Subcutaneous abdominal adipose tissue (tissue), 5 donors: ENCODE results near the gene PEX11G.
"Not testable (repeated sequence)": the region's sequence is repeated elsewhere in the genome, so short reads cannot be mapped to it uniquely, and the experiment has no call there.

Experiments used
- H3K27ac ChIP-seq: one replicate; pipeline ENCODE4 v1.7.0; 2013; ENCODE audit warnings: low read depth, mild to moderate bottlenecking, inconsistent platforms, low read length, moderate library complexity
- H3K27me3 ChIP-seq, 5 donors: one replicate each; pipeline ENCODE4 v1.7.0; 2013; ENCODE audit warnings: low read length in 5 of 5, inconsistent platforms in 1 of 5; ENCODE audit not compliant: control insufficient read depth in 5 of 5, insufficient read depth in 4 of 5
- H3K36me3 ChIP-seq, 5 donors: one replicate each; pipeline ENCODE4 v1.7.0; 2013; ENCODE audit warnings: low read length in 5 of 5; ENCODE audit not compliant: control insufficient read depth in 5 of 5, insufficient read depth in 5 of 5
- H3K4me1 ChIP-seq, 5 donors: one replicate each; pipeline ENCODE4 v1.7.0; 2013; ENCODE audit warnings: low read length in 5 of 5, mild to moderate bottlenecking in 3 of 5, moderate library complexity in 1 of 5; ENCODE audit not compliant: control insufficient read depth in 5 of 5, insufficient read depth in 5 of 5
- H3K4me3 ChIP-seq, 5 donors: one replicate each; pipeline ENCODE4 v1.7.0; 2013; ENCODE audit warnings: low read length in 5 of 5, low read depth in 1 of 5
- H3K9ac ChIP-seq, 5 donors: one replicate each; pipeline ENCODE4 v1.7.0; 2013; ENCODE audit warnings: low read length in 5 of 5, mild to moderate bottlenecking in 4 of 5, moderate library complexity in 3 of 5
- H3K9me3 ChIP-seq, 5 donors: one replicate each; pipeline ENCODE4 v1.7.0; 2013; ENCODE audit warnings: low read length in 5 of 5; ENCODE audit not compliant: control insufficient read depth in 5 of 5
- donor health status: healthy.
- donor health status: healthy.
- donor health status: healthy.
- donor health status: healthy.
- donor health status: healthy.

Gene PEX11G

DNA sequence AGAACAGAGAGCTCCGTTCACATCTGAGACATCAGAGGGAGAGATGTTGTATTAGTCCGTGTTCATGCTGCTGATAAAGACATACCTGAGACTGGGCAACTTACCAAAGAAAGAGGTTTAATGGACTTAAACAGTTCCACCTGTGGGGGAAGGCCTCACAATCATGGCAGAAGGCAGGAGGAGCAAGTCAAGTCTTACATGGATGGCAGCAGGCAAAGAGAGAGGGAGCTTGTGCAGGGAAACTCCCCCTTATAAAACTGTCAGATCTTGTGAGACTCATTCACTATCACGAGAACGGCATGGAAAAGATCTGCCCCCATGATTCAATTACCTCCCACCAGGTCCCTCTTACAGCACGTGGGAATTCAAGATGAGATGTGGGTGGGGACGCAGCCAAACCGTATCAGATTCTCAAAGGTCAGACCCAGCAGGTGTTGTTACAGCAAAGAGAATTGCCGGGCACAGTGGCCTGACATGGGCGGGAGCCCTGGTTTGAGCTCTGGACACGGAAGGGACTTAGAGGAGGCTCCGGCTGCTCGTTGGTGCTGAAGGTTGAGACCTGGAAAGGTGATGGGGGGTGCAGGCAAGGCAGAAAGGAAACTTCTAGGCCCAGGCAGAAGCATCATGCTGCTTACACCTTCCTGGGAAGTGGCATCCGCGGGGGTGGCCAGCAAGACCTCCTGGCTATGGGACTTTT lies 33.1 kb downstream of the PEX11G start:
- Histone ChIP-seq H3K27me3 (no peaks in the 10 kb centered on the region), H3K36me3 (peaks cover 0 to 75% (median 66%) of the 10 kb centered on the region in 5 donors), H3K9me3 (peaks cover 0 to 2% (median 1%) of the 10 kb centered on the region in 5 donors), H3K4me3 (no peak overlapping the region), H3K4me1 (no peaks in the 10 kb centered on the region), H3K27ac (no peak overlapping the region), H3K9ac (no peak overlapping the region)

DNA sequence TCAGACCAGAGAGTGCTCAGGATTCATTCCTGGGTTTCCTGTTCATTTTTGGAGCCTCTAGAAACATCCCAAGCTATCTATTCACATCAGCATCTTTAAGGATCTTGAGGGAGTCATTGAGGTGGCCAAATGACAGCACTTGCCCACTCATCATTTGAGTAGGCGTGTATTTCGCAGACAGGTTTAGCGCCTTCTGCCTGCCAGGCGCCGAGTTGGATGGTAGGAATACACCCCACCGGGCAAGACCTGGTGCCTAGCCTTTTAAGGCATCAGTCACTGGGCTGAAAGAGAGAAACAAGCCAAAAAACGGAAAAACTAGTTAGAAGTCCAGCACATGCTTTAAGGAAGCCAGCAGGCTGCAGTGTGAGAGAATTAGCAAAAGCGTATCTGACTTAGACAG lies 33.8 kb downstream of the PEX11G start:
- H3K9ac ChIP-seq, result no peak overlapping the region
- no peak overlapping the region for H3K4me3 ChIP-seq
- no peaks in the 10 kb centered on the region for H3K27me3 ChIP-seq
- H3K36me3 ChIP-seq, result peaks cover 6 to 74% (median 67%) of the 10 kb centered on the region in 5 donors
- H3K9me3 ChIP-seq, result peaks cover 0 to 9% (median 8%) of the 10 kb centered on the region in 5 donors
- H3K4me1 ChIP-seq, result no peaks in the 10 kb centered on the region
- H3K27ac ChIP-seq, result no peak overlapping the region

DNA sequence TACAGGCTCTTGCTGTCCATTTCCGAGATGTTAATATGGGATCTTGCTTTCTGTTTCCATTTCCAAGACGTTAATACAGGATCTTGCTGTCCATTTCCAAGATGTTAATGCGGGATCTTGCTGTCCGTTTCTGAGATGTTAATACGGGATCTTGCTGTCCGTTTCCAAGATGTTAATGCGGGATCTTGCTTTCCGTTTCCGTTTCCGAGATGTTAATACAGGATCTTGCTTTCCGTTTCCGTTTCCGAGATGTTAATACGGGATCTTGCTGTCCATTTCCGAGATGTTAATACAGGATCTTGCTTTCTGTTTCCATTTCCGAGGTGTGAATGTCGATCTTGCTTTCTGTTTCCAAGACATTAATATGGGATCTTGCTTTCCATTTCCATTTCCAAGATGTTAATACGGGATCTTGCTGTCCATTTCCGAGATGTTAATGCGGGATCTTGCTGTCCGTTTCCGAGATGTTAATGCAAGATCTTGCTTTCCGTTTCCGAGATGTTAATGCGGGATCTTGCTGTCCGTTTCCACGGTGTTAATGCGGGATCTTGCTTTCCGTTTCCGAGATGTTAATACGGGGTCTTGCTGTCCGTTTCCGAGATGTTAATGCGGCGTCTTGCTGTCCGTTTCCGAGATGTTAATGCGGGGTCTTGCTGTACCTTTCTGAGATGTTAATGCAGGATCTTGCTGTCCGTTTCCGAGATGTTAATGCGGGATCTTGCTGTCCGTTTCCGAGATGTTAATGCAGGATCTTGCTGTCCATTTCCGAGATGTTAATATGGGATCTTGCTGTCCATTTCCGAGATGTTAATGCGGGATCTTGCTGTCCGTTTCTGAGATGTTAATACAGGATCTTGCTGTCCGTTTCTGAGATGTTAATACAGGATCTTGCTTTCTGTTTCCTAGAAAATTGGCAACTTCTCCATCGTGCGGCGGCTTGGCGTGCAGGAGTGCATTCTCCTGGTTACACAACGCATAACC lies 38.3 kb downstream of the PEX11G start:
- no peak overlapping the region for H3K27ac ChIP-seq
- peaks cover 6 to 74% (median 62%) of the 10 kb centered on the region in 5 donors for H3K36me3 ChIP-seq
- H3K27me3 ChIP-seq, result no peaks in the 10 kb centered on the region
- H3K9me3 ChIP-seq, result peaks cover 0 to 11% (median 8%) of the 10 kb centered on the region in 5 donors
- no peak overlapping the region for H3K4me3 ChIP-seq
- H3K9ac ChIP-seq, result no peak overlapping the region
- no peaks in the 10 kb centered on the region for H3K4me1 ChIP-seq

DNA sequence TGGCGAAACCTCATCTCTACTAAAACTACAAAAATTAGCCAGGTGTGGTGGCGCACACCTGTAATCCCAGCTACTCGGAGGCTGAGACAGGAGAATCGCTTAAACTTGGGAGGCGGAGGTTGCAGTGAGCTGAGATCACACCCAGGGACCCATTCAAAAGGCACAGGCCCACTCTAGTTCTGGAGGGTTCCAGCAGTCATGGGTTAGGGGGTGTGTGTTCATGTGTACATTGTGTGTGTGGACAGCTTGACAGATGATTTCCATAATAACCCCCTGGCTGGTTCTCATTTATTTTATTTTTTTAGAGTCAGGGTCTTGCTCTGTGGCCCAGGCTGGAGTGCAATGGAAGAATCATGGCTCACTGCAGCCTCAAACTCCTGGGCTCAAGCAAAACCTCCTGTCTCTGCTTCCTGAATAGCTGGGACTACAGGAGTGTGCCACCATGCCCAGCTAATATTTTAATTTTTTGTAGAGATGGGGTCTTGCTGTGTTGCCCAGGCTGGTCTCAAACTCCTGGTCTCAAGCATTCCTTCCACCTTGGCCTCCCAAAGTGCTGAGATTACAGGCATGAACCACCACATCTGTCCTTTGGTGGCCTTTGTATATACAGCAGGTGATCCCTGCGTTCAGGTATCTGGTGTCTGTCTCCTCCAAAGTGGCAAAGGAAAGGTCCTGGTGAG lies 39.3 kb downstream of the PEX11G start:
- peaks cover 6 to 76% (median 64%) of the 10 kb centered on the region in 5 donors for H3K36me3 ChIP-seq

DNA sequence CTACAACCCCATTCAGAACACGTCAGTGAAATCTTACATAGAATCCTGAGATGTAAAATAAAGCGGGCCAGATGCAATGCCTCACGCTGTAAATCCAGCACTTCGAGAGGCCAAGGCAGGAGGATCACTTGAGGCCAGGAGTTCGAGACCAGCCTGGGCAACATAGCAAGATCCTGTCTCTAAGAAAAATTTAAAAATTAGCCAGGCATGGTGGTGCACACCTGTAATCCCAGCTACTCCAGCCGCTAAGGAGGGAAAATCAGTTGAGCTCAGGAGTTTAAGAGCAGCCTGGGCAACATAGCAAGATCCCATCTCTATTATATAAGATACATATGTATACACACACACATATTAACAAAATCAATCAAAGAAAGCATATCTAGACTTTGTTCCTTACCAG lies 41.2 kb downstream of the PEX11G start:
- no peak overlapping the region for H3K27ac ChIP-seq
- peaks cover 0 to 1% (median under 1%) of the 10 kb centered on the region in 5 donors for H3K4me1 ChIP-seq
- H3K9me3 ChIP-seq, result peaks cover 0 to 11% (median 8%) of the 10 kb centered on the region in 5 donors
- no peak overlapping the region for H3K9ac ChIP-seq
- no peaks in the 10 kb centered on the region for H3K27me3 ChIP-seq
- H3K4me3 ChIP-seq, result no peak overlapping the region
- H3K36me3 ChIP-seq, result peaks cover 6 to 77% (median 63%) of the 10 kb centered on the region in 5 donors

More for the DNA sequence above, 39.3 kb downstream of the PEX11G start:
- not testable (repeated sequence) for H3K27ac ChIP-seq, H3K9ac ChIP-seq, H3K4me3 ChIP-seq, H3K4me1 ChIP-seq, H3K27me3 ChIP-seq
- peaks cover 0 to 11% (median 8%) of the 10 kb centered on the region in 5 donors for H3K9me3 ChIP-seq

DNA sequence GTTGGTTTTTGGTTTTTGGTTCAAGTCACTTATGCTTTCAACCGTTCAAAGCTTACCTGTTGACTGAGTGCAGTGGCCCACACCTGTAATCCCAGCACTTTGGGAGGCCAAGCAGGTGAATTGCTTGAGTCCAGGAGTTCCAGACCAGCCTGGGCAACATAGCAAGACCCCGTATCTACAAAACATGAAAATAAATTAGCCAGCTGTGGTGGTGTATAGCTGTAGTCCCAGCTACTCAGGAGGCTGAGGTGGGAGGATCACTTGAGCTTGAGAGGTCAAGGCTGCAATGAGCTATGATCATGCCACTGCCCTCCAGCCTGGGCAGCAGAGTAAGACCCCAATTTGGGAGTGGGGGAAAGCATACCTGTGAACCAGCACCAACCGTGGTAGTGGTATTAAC lies 43.7 kb downstream of the PEX11G start:
- H3K9ac ChIP-seq, result no peak overlapping the region
- H3K36me3 ChIP-seq, result peaks cover 1 to 86% (median 70%) of the 10 kb centered on the region in 5 donors
- H3K4me1 ChIP-seq, result peaks cover 0 to 8% (median 5%) of the 10 kb centered on the region in 5 donors
- no peaks in the 10 kb centered on the region for H3K27me3 ChIP-seq
- H3K4me3 ChIP-seq, result no peak overlapping the region
- peaks cover 0 to 3% (median under 1%) of the 10 kb centered on the region in 5 donors for H3K9me3 ChIP-seq
- no peak overlapping the region for H3K27ac ChIP-seq

DNA sequence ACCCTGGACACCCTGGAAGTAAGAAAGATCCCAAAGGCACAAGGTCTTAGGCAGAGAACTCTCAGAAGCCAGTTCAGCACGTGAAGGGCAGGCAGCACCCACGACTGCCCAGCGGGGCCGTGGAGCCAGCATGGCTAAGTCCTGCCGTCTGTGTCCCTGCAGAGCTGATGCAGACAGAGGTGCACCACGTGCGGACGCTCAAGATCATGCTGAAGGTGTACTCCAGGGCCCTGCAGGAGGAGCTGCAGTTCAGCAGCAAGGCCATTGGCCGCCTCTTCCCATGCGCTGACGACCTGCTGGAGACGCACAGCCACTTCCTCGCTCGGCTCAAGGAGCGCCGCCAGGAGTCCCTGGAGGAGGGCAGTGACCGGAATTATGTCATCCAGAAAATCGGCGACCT lies 44.8 kb downstream of the PEX11G start:
- Histone ChIP-seq H3K36me3 (peaks cover 0 to 81% (median 68%) of the 10 kb centered on the region in 5 donors), H3K9ac (no peak overlapping the region)

DNA sequence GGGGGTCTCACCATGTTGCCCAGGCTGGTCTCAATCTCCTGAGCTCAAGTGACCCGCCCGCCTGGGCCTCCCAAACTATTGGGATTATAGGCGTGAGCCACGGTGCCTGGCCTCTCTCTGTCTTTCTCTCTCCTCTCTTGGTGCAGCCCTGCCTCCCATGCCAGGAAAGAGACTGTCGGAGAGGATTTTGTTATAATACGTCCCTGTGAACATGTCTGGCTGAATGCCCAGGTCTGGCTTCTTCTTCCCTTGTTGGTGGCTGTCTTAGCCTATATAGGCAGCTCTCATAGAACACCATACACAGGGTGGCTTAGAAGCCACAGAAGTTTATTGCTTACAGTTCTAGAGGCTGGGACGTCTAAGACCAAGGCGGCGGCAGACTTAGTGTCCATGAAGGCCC lies 46.4 kb downstream of the PEX11G start:
- H3K36me3 ChIP-seq, result peaks cover 0 to 67% (median 55%) of the 10 kb centered on the region in 5 donors
- no peak overlapping the region for H3K27ac ChIP-seq
- H3K9me3 ChIP-seq, result no peaks in the 10 kb centered on the region
- H3K27me3 ChIP-seq, result no peaks in the 10 kb centered on the region
- H3K4me3 ChIP-seq, result no peak overlapping the region
- H3K9ac ChIP-seq, result no peak overlapping the region
- H3K4me1 ChIP-seq, result peaks cover 0 to 8% (median 5%) of the 10 kb centered on the region in 5 donors

More for the DNA sequence above, 44.8 kb downstream of the PEX11G start:
- Histone ChIP-seq H3K4me1 (peaks cover 0 to 8% (median 5%) of the 10 kb centered on the region in 5 donors), H3K4me3 (no peak overlapping the region), H3K9me3 (no peaks in the 10 kb centered on the region), H3K27ac (no peak overlapping the region), H3K27me3 (no peaks in the 10 kb centered on the region)

DNA sequence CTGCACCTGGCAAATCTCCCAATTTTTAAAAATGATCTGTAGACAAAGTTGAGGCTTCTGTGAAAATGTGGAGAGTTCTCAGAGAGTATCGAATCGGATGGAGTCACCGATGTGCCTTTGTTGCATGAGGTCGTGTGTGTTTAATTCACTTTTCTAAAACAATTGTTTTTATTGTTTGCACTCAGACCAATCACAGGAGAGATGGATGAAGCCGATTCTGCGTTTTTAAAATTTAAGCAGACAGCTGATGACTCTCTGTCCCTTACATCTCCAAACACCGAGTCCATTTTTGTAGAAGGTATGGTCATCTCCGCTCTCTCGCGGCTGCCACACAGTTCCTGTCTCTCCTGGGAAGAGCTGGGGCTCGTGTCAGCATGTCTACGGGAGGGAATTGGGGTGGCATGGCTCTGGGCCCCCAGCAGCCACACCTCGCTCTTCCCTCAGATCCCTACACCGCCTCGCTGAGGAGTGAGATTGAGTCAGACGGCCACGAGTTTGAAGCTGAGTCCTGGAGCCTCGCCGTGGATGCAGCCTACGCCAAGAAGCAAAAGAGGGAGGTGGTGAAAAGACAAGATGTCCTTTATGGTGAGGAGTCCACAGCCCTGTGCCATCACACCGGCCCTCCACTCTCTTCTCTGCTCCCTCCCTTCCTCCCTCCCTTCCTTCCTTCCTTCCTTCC lies 47.2 kb downstream of the PEX11G start:
- Histone ChIP-seq H3K27ac (no peak overlapping the region), H3K27me3 (no peaks in the 10 kb centered on the region), H3K9ac (no peak overlapping the region), H3K9me3 (no peaks in the 10 kb centered on the region), H3K4me3 (no peak overlapping the region), H3K36me3 (peaks cover 0 to 60% (median 51%) of the 10 kb centered on the region in 5 donors), H3K4me1 (peaks cover 0 to 8% (median 5%) of the 10 kb centered on the region in 5 donors)
